K562 (cell line): Measurements from ENCODE around the gene CYLD.

ENCODE experiments used
- JUN ChIP-seq, 2 experiments: sonication (generic) in 1 of 2; formaldehyde crosslinking in 1 of 2; IDR thresholded peaks; 2 replicates each; pipeline versions ENCODE4 v1.6.1 to v1.8.0; 2012 to 2022; ENCODE audit warnings: borderline replicate concordance in 2 of 2, mild to moderate bottlenecking in 2 of 2, improper control_type of control experiment in 1 of 2, low read depth in 1 of 2, low read length in 1 of 2, missing genetic modification reagents in 1 of 2
- MCM2 ChIP-seq: fragments of 450-650 bp; IDR thresholded peaks from 2 replicates; pipeline ENCODE4 v1.6.1; 2017; ENCODE audit warnings: low read depth, mild to moderate bottlenecking
- NFIC ChIP-seq: fragments of 450-650 bp; IDR thresholded peaks from 2 replicates; pipeline ENCODE4 v1.6.1; 2017; ENCODE audit warnings: mild to moderate bottlenecking, inconsistent platforms
- TF ChIP-seq, protein P1 (sequence below): sonication (generic); formaldehyde crosslinking; IDR thresholded peaks from 2 replicates; pipeline ENCODE4 v1.9.0; 2022; ENCODE audit warnings: mild to moderate bottlenecking, missing genetic modification reagents

DNA sequence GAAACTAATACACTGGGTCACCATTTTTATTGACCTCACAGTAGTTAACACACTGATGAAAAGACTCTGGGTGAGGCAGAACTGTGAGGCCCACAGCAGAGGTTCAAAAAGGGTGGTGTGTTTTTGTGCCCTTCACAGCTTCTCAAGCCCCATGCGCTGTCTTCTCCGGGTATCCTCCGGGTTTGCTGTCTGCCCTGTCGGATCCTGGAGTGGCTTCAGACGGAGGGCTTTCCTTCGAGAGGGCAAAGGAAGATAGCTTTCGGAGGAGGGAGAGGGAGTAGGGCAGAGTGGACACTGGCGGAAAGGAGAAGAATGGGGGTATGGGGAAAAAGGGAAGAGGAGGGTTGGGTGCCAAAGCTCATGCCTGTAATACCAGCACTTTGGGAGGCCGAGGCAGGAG is 80.8 kb downstream of the CYLD start:
- TF ChIP-seq MCM2 (no peak), JUN (IDR thresholded peaks at IDR 0.05; ENCODE audit: borderline replicate concordance, low read depth, low read length) (no peak), JUN (CRISPR knock-in tag; IDR thresholded peaks at IDR 0.05; ENCODE audit: borderline replicate concordance) (no peak), NFIC (no peak)
- TF ChIP-seq, protein P1, sequence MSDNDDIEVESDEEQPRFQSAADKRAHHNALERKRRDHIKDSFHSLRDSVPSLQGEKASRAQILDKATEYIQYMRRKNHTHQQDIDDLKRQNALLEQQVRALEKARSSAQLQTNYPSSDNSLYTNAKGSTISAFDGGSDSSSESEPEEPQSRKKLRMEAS (CRISPR knock-in tag) = no peak
